GM03348 (cell line): ENCODE results near the gene NCKAP5.
"Not testable (repeated sequence)": the region's sequence is repeated elsewhere in the genome, so short reads cannot be mapped to it uniquely, and the experiment has no call there.

Source experiments
- DNase-seq: peaks from one replicate; pipeline ENCODE4 v3.0.0; 2012; ENCODE audit warnings: low spot score

NCKAP5 gene

GRCh38 chr2:133266041-133266925, 302.0 kb downstream of the NCKAP5 start:
- DNase-seq = peak; percentile 49

GRCh38 chr2:133265432-133265949, 302.8 kb downstream of the NCKAP5 start:
- no peak for DNase-seq

DNA sequence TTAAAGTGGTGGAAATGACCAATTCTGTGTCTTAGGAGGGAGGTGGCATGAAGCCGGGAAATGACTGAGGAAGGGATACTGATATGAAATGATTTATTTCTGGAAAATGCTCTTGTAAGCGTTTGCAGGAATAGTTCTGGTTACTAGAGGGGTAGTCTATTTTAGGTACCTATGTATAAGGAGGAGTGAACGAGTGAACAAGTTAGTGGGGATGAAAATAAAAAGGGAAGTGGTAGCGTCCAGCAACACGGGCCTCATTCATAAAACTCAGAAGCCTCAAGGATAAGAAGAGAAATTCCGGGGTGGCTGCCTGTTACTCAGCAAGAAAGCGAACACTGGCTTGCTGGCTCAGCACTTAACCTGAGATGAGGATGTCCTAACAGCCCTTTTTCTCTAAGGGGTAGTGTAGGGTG, 303.3 kb downstream of the NCKAP5 start:
- DNase-seq = no peak

DNA sequence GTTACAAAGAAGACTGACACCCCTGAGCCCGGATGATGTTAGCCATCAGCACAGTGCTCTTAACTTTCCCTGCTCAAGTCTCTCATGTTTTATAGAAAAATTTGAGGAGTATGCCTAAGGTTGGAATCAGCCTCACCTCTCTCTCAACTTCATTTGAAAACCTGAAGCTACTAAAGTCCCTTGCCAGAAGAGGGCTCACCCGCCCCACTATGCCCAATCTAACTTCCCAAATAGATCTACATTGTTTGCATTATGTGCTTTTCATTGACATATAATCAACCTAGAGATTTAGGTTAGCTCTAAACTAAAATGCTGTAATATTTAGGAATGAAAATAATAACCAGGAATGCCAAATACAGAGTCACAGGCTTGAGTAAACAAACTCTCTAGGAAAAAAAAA, 305.4 kb downstream of the NCKAP5 start:
- peak; percentile 31 for DNase-seq

GRCh38 chr2:133255360-133255759, 312.9 kb downstream of the NCKAP5 start:
- no peak for DNase-seq

- no peak for DNase-seq
These were observed 314.5 kb downstream of the NCKAP5 start for GRCh38 chr2:133253793-133254192.

- no peak for DNase-seq
These were observed 315.4 kb downstream of the NCKAP5 start for GRCh38 chr2:133252780-133253355.

- no peak for DNase-seq
These were observed 318.9 kb downstream of the NCKAP5 start for GRCh38 chr2:133249362-133249761.

- no peak for DNase-seq
These were observed 320.0 kb downstream of the NCKAP5 start for GRCh38 chr2:133248264-133248663.

GRCh38 chr2:133247631-133248030, 320.6 kb downstream of the NCKAP5 start:
- DNase-seq = no peak

- peak; percentile 53 for DNase-seq
These were observed 327.1 kb downstream of the NCKAP5 start for GRCh38 chr2:133241224-133241571.

GRCh38 chr2:133240491-133241223, 327.6 kb downstream of the NCKAP5 start:
- peak; percentile 22 for DNase-seq

DNA sequence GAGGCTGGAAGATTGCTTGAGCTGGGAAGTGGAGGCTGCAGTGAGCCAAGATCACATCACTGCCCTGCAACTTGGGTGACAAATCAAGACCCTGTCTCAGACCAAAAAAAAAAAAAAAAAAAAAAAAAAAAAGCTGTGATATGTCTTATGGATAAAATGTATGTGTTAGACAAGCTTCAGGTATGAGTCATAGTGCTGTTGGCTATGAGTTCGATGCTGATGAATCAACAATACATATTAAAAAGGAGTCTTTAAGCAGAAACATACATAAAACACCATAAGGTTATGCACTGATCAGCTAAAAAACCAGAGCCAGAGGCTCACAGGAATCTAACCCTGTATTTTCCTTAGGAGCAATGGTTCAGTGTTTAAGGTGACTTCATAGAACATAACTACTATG, 332.3 kb downstream of the NCKAP5 start:
- no peak for DNase-seq

DNA sequence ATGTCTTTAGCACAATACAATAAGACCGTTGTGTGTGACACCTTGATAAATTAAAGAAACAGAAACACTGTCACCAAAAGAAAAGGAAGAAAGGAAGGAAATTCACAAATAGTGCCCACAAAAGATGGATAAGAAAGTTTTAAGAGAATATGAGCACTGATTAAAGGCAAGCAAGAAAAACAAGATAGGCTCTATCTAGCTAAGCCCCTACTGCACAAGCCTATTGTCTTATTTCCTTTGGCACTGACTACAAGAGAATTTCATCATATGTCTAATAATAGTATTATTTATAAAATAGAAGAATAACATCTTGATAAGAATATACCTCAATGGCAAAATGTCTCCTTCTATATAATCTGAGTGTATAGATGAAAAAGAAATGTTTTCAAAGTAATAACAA, 335.7 kb downstream of the NCKAP5 start:
- DNase-seq = no peak

GRCh38 chr2:133231264-133231663, 337.0 kb downstream of the NCKAP5 start:
- DNase-seq = no peak

DNA sequence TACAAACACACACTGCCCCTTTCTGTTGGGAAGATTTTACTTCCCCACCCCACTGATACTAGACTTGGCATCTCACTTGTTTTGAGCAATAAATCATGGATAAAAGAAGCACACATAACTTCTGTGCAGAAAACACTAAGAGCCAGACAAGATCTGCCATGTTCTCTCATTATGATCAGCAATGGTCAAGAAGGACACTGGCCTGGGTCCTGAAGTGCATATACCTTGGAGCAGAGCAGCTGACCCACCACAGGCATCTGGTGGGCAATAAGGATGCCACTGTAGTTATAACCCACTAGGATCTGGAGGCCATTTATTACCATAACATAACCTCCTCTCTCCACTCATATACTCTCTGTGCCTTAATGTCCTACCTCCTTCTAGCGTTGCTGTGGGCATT, 338.3 kb downstream of the NCKAP5 start:
- no peak for DNase-seq

DNA sequence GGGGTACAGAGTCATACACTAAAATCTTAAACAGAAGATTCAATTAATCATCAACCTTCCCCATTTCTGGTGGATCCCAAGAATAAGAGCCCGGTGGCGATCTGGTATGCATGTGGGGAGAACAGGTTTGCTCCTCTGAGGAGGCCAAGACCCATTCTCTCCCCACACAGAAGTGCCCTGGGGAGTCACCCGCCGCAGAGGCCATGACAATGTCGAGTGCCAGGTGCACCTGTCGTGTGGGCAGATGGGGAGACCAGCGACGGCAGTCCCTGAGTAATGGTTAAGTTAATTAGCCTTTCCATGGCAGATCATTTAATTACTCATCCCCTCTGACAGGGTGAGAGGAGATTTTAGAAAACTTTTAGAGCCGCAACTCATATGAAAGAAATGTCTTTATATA, 345.0 kb downstream of the NCKAP5 start:
- DNase-seq = no peak

GRCh38 chr2:133221398-133221797, 346.9 kb downstream of the NCKAP5 start:
- no peak for DNase-seq

DNA sequence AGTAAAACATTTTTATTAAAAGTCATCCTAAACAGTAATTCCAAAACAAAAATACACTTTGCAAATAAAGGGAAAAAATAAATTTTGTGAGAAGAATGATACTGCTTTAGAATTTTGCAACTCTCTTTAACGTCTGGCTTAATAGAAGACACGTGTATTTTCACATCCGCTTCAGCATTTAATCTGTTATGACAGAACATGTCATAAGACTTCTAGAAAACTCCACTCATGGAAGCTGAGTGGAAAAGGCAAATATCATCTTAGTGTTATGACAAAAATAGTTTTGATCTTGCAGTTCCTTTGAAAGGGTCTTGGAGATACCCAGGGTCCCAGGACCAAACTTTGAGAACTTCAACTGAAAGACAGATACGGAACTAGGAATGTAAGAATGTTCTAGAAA, 350.1 kb downstream of the NCKAP5 start:
- DNase-seq = no peak

DNA sequence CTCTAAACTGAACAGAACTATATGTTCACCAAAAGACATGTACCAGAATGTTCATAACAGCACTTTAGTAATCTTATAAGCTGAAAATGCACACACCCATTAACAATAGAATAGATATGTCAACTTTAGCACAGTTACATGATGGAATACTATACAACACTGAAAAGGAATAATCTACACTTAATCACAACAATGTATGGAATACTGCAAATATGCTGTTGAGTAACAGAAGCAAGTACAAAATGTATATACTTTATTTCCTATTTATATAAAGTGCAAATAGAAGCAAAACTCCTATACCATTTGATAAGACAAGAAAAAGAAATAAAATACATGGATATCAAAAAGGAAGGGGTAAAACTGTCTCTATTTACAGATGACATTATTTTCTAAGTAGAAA, 352.8 kb downstream of the NCKAP5 start:
- no peak for DNase-seq

DNA sequence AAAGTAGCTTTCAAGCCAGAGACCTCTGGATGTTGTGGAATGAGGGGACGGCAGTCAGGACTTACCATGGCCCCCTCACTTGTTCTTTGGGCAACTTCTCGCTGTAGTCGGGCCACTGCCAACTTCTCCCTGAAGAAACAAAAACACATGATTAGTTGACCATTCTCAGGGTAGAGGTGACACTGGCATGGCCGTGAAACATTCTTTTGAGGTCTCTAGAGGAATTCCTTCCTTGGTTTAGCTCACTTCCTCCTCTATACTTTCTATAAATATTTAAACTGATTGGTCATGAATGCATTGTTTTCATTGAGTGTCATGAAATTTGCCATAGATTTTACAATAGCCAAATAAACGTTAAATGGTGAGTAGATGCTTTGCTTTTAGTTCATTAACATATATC, 354.6 kb downstream of the NCKAP5 start:
- no peak for DNase-seq

GRCh38 chr2:133209325-133209724, 358.9 kb downstream of the NCKAP5 start:
- DNase-seq = no peak

GRCh38 chr2:133206666-133207065, 361.6 kb downstream of the NCKAP5 start:
- DNase-seq = not testable (repeated sequence)
